Caco-2 (cell line): Measurements from ENCODE around the gene RAD51B. TPM values are rescaled to one million over a fixed set of nuclear protein-coding genes. Genes with fewer than 3 reads are reported as not detected.

Source experiments
- BruUV-seq: library from RNA; stranded (reverse); fragments of 400-500 nt; replicated peaks from 2 replicates; lab custom pipeline; 2021; lab: Mats Ljungman, UMichigan
- CTCF ChIA-PET: fragments of 300-600 bp; sonication (Branson Sonifier 250); formaldehyde crosslinking; loops from one replicate; lab custom pipeline; 2022; ENCODE audit warnings: antibody characterized with exemption; lab: Charles Lee
- POLR2A ChIA-PET: fragments of 300-600 bp; sonication (Branson Sonifier 250); formaldehyde crosslinking; loops from one replicate; lab custom pipeline; 2022; ENCODE audit warnings: antibody characterized with exemption; lab: Charles Lee
- DNase-seq, 2 experiments: peaks; one replicate each; pipeline versions ENCODE4 v3.0.0 to v3.0.0-alpha.2; 2020 to 2022
- H3K27me3 ChIP-seq: replicated peaks from 2 replicates; pipeline ENCODE4 v1.6.0; 2011; ENCODE audit warnings: low read length; ENCODE audit not compliant: control insufficient read depth, insufficient read depth
- H3K36me3 ChIP-seq: 2 replicates; pipeline ENCODE4 v1.5.1; 2011; ENCODE audit warnings: low read length; ENCODE audit not compliant: control insufficient read depth, insufficient read depth
- H3K4me1 ChIP-seq: fragments of 250-450 bp; sonication (Bioruptor Pico); 2 replicates; pipeline ENCODE4 v1.5.1; 2020; ENCODE audit warnings: mild to moderate bottlenecking
- H3K4me3 ChIP-seq: 2 replicates; pipeline ENCODE4 v1.5.1; 2011; ENCODE audit warnings: low read depth, mild to moderate bottlenecking, control low read depth, low read length
- H3K9me3 ChIP-seq: fragments of 250-450 bp; sonication (Bioruptor Pico); 2 replicates; pipeline ENCODE4 v1.5.1; 2020; ENCODE audit warnings: mild to moderate bottlenecking, moderate library complexity
- H3K27ac Mint-ChIP-seq: one replicate; pipeline ENCODE4 v1.8.0; 2022; ENCODE audit warnings: mixed read lengths; ENCODE audit not compliant: unreplicated experiment
- H3K27me3 Mint-ChIP-seq: one replicate; pipeline ENCODE4 v1.8.0; 2022; ENCODE audit warnings: mixed read lengths; ENCODE audit not compliant: insufficient read depth, unreplicated experiment
- H3K36me3 Mint-ChIP-seq: one replicate; pipeline ENCODE4 v1.8.0; 2022; ENCODE audit warnings: mild to moderate bottlenecking, mixed read lengths; ENCODE audit not compliant: insufficient read depth, unreplicated experiment
- H3K4me1 Mint-ChIP-seq: one replicate; pipeline ENCODE4 v1.8.0; 2022; ENCODE audit warnings: low read depth, mixed read lengths; ENCODE audit not compliant: unreplicated experiment
- H3K4me3 Mint-ChIP-seq: one replicate; pipeline ENCODE4 v1.8.0; 2022; ENCODE audit warnings: mild to moderate bottlenecking, moderate library complexity, mixed read lengths; ENCODE audit not compliant: unreplicated experiment
- H3K9me3 Mint-ChIP-seq: one replicate; pipeline ENCODE4 v1.8.0; 2022; ENCODE audit warnings: mixed read lengths; ENCODE audit not compliant: unreplicated experiment
- CTCF ChIP-seq, 2 experiments: fragments of 200-600 bp in 1 of 2; IDR thresholded peaks; 1 replicate in 1 of 2; 2 replicates in 1 of 2; pipeline versions ENCODE4 v1.5.1 to v1.8.0; 2011 to 2022; ENCODE audit warnings: antibody characterized with exemption in 1 of 2, control low read depth in 1 of 2, inconsistent platforms in 1 of 2, low read depth in 1 of 2, low read length in 1 of 2, mild to moderate bottlenecking in 1 of 2, moderate library complexity in 1 of 2; ENCODE audit not compliant: insufficient read depth in 1 of 2, severe bottlenecking in 1 of 2, unreplicated experiment in 1 of 2
- intact Hi-C: fragments of 100-400 bp; cut with micrococcal nuclease; formaldehyde crosslinking; loops from one replicate; pipeline ENCODE4 v1.10.0; 2022; ENCODE audit not compliant: unreplicated experiment
- total RNA-seq: library from RNA; stranded (reverse); gene quantifications from 2 replicates; pipeline ENCODE4 v1.2.3, GENCODE V29; 2022

The RAD51B gene
- total RNA-seq, 1 experiment from 2014 or later = 16.7 TPM

GRCh38 chr14:68639000-68639757 lies 819.6 kb downstream of the RAD51B start:
- no peak for TF ChIP-seq CTCF (IDR thresholded peaks at IDR 0.05; ENCODE audit: insufficient read depth in 1 of 2, low read depth in 1 of 2, low read length in 1 of 2, severe bottlenecking in 1 of 2, unreplicated experiment in 1 of 2)
- H3K36me3 Mint-ChIP-seq = no peaks in the 10 kb centered on the region
- CTCF ChIA-PET = no interaction called here
- H3K27ac Mint-ChIP-seq = no peak overlapping the region
- no peaks in the 10 kb centered on the region for H3K36me3 ChIP-seq
- intact Hi-C loops = no loop called here
- no TSS peak for BruUV-seq
- no peak for DNase-seq
- peaks cover 35% of the 10 kb centered on the region for H3K4me1 ChIP-seq
- no peaks in the 10 kb centered on the region for H3K27me3 ChIP-seq
- H3K9me3 ChIP-seq = no peaks in the 10 kb centered on the region
- POLR2A ChIA-PET = interaction anchor here (1.9 kb wide), 2 partner anchors 10 to 11 kb away, joined by 6 to 12 read pairs; no protein-coding TSS in a partner anchor
- no peak overlapping the region for H3K4me3 Mint-ChIP-seq
- no peaks in the 10 kb centered on the region for H3K27me3 Mint-ChIP-seq
- H3K9me3 Mint-ChIP-seq = peaks cover 12% of the 10 kb centered on the region
- H3K4me1 Mint-ChIP-seq = peaks cover 5% of the 10 kb centered on the region
- no peak overlapping the region for H3K4me3 ChIP-seq

DNA sequence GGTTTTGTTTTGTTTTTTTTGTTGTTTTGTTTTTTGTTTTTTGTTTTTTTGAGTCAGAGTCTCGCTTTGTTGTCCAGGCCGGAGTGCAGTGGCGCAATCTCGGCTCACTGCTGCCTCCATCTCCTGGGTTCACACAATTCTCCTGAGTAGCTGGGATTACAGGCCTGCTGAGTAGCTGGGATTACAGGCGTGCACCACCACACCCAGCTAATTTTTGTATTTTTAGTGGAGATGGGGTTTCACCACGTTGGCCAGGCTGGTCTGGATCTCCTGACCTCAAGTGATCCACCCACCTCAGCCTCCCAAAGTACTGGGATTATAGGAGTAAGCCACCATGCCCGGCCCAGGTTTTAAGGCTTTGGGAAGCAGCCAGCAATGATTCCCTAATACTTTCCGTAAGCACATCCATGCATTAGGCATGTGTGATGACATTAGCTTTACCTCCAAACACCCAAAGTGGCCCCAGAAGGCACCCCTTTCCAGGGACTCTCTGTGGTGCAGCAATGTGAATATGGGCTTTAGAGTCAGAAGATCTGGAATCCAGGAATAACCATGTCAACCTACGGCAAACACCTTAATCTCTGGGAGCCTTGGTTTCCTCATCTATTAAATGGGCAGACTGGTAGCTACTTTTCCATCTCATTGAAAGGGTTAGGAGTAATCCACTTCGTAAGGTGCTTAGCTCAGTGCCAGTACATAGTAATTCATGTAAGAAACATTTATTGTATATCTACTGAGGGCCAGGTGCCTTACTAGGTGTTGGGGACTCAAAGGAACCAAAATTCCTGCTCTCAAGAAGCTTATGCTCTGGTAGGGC lies 820.4 kb downstream of the RAD51B start:
- POLR2A ChIA-PET = no interaction called here
- no peaks in the 10 kb centered on the region for H3K9me3 ChIP-seq

More for the DNA sequence above, 820.4 kb downstream of the RAD51B start:
- BruUV-seq = no TSS peak
- H3K4me1 ChIP-seq = peaks cover 27% of the 10 kb centered on the region
- H3K4me1 Mint-ChIP-seq = peaks cover under 1% of the 10 kb centered on the region
- CTCF ChIA-PET = no interaction called here
- H3K36me3 Mint-ChIP-seq = no peaks in the 10 kb centered on the region
- no peaks in the 10 kb centered on the region for H3K36me3 ChIP-seq
- no peak overlapping the region for H3K4me3 ChIP-seq
- no peaks in the 10 kb centered on the region for H3K27me3 Mint-ChIP-seq
- no peak overlapping the region for H3K4me3 Mint-ChIP-seq
- H3K9me3 Mint-ChIP-seq = peaks cover 12% of the 10 kb centered on the region
- H3K27ac Mint-ChIP-seq = no peak overlapping the region
- no peaks in the 10 kb centered on the region for H3K27me3 ChIP-seq
- no peak for DNase-seq
- TF ChIP-seq CTCF (IDR thresholded peaks at IDR 0.05; ENCODE audit: insufficient read depth in 1 of 2, low read depth in 1 of 2, low read length in 1 of 2, severe bottlenecking in 1 of 2, unreplicated experiment in 1 of 2) = no peak
- intact Hi-C loops = no loop called here
